ENCODE results near the gene MED13L.

DNA sequence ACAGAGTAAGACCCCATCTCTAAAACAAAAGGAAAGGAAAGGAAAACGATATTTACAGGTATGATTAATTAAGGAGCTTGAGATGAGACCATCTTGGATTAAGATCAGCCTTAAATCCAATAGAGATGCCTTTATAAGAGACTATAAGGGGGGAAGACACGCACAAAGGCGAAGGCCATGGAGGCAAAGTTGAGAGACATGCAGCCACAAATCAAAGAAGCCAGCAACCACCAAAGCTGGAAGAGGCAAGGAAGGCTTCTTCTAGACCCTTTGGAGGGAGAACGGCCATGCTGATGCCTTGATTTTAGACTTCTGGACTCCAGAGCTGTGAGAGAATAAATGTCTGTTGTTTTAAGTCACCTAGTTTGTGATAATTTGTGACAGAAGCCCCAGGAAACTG, 39.6 kb upstream of the MED13L start:
- TF ChIP-seq, protein P1, sequence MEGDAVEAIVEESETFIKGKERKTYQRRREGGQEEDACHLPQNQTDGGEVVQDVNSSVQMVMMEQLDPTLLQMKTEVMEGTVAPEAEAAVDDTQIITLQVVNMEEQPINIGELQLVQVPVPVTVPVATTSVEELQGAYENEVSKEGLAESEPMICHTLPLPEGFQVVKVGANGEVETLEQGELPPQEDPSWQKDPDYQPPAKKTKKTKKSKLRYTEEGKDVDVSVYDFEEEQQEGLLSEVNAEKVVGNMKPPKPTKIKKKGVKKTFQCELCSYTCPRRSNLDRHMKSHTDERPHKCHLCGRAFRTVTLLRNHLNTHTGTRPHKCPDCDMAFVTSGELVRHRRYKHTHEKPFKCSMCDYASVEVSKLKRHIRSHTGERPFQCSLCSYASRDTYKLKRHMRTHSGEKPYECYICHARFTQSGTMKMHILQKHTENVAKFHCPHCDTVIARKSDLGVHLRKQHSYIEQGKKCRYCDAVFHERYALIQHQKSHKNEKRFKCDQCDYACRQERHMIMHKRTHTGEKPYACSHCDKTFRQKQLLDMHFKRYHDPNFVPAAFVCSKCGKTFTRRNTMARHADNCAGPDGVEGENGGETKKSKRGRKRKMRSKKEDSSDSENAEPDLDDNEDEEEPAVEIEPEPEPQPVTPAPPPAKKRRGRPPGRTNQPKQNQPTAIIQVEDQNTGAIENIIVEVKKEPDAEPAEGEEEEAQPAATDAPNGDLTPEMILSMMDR (IDR thresholded peaks at IDR 0.05; ENCODE audit: extremely low read depth in 1 of 2, insufficient read depth in 1 of 2, low read depth in 1 of 2, low read length in 2 of 2): no peak
- TF ChIP-seq JUN (IDR thresholded peaks at IDR 0.05; ENCODE audit: borderline replicate concordance, insufficient read depth, insufficient read length, low read depth): no peak
- TF ChIP-seq EZH2 (IDR thresholded peaks at IDR 0.05; ENCODE audit: borderline replicate concordance, low read depth, low read length, severe bottlenecking): no peak
- TF ChIP-seq POLR2A (IDR thresholded peaks at IDR 0.05; ENCODE audit: low read depth, low read length): no peak
- no peak for TF ChIP-seq POLR2AphosphoS5 (IDR thresholded peaks at IDR 0.05; ENCODE audit: insufficient read depth, low read depth, low read length)
- TF ChIP-seq FOS (IDR thresholded peaks at IDR 0.05; ENCODE audit: borderline replicate concordance, insufficient read depth, low read length): no peak
- TF ChIP-seq, protein P2, sequence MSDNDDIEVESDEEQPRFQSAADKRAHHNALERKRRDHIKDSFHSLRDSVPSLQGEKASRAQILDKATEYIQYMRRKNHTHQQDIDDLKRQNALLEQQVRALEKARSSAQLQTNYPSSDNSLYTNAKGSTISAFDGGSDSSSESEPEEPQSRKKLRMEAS (IDR thresholded peaks at IDR 0.05; ENCODE audit: insufficient read depth, insufficient read length): no peak
- no peak for TF ChIP-seq MYC (IDR thresholded peaks at IDR 0.05; ENCODE audit: low read depth, low read length)
- TF ChIP-seq GATA2 (IDR thresholded peaks at IDR 0.05; ENCODE audit: insufficient read depth, insufficient read length, low read depth, low read length): no peak
